GM21360 (cell line): Measurements from ENCODE around the gene TPPP2.
A peak's percentile ranks its signal among the peaks of the same experiment; 100 is the strongest.

Experiments used
- ATAC-seq: cut with Tn5 transposase; IDR thresholded peaks from one replicate; pipeline ENCODE4 v1.9.1; 2021; ENCODE audit warnings: mild to moderate bottlenecking, moderate library complexity; ENCODE audit not compliant: unreplicated experiment

TPPP2 gene

DNA sequence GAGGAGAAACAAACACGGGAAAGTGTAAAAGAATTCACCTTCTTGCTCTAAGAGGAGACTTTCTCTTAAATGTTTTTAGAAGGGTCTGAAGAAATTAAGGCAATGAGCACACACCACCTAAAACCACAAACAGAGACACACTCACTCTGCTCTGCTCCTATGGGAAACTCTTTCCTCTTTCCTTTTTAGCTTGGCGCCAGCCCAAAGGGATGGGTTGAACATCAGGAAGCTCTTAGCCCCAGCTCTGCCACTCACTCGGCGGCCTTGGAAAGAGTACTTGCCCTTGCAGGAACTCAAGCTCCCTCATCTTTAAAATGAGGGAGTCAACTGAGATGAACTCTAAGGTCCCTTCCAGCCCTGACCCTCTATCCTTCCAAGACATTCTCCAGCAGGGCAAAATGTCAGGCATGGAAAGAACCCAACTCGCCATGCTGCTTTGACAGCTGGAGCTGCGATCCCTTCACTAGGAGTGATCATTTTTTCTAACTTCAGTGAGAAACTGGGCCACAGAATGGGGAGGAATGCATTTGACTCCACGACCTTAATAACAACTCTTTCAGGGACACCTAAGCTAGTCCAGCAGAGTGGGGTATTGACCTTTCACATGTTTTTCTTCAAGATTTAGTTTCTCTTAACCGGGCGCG, 26.6 kb downstream of the TPPP2 start:
- no peak for ATAC-seq

DNA sequence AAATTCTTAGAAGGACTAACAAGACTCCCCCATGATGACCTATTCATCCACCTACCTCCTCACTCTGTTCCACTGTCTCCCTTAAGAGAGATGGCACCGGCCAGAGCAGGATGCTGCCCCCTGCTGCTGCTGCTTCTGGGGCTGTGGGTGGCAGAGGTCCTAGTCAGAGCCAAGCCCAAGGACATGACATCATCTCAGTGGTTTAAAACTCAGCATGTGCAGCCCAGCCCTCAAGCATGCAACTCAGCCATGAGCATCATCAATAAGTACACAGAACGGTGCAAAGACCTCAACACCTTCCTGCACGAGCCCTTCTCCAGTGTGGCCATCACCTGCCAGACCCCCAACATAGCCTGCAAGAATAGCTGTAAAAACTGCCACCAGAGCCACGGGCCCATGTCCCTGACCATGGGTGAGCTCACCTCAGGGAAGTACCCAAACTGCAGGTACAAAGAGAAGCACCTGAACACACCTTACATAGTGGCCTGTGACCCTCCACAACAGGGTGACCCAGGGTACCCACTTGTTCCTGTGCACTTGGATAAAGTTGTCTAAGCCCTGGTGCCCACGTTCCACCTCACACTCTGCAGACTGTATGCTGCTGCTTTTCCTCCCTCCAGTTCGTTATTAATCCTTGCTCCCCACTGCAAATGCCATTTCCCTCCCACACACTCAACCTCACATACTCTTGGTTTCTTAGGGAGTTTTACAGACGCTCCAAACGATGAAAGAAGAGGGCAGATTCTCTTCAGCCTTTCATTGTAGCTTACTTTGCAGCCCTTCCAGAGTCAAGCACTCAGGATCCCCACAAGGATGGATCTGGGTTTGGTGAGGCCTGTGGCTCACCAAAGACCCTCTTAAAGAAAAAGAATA, 28.0 kb downstream of the TPPP2 start, which contains the start of gene RNASE8:
TSS of gene RNASE8 (plus strand) at position 20 of the 873 bp plus-strand sequence. CDS start at position 91, 71 bp downstream.
- ATAC-seq = no peak

GRCh38 chr14:21058903-21059302, 28.9 kb downstream of the TPPP2 start:
- ATAC-seq = no peak

- ATAC-seq = no peak
Observed at GRCh38 chr14:21059842-21060613, 30.0 kb downstream of the TPPP2 start.

GRCh38 chr14:21060614-21061346, 30.8 kb downstream of the TPPP2 start:
- no peak for ATAC-seq

DNA sequence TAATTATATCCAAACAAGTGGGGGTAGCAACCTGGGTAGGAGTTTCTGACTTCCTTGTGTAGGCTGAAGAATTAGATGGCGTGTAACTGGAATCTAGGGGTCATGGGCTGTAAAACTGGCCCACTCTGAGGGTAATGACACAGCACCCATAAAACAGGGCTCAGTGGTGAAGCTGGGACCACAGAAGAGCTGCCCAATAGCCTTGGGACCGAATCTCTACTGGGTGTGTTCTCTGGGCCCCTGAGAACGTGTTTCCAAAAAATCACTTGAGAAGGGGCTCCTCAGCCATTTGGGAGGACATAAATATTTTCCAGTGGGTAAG, 31.3 kb downstream of the TPPP2 start:
- no peak for ATAC-seq

DNA sequence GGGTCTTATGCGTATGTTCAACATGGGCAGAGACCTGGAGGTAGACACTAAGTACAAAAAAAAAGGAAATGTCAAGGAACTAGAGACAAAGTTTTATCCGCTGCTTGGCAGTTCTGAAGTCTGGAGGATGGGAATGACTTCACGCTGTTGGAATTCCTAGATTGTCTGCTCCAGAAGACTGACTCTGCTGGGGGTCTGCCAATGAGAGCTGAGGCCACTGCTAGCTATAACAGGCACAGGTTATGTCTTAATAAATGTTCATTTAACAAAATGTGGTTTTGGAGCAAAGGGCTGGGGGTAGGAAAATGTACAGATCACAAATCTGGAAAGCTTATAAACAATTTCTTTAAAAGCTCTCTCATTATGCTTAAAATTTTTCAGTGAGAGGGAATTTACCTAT, 33.5 kb downstream of the TPPP2 start:
- no peak for ATAC-seq

- ATAC-seq = no peak
Observed at GRCh38 chr14:21066882-21067502, 37.0 kb downstream of the TPPP2 start.

GRCh38 chr14:21068521-21069387, 38.7 kb downstream of the TPPP2 start:
- ATAC-seq = no peak

GRCh38 chr14:21069388-21070082, 39.5 kb downstream of the TPPP2 start:
- no peak for ATAC-seq

GRCh38 chr14:21070083-21070609, 40.1 kb downstream of the TPPP2 start, which contains the start of gene ARHGEF40:
Gene ARHGEF40, plus strand, starts transcription at chr14:21070304. Its CDS starts 93 bp downstream, at chr14:21070397.
- ATAC-seq = no peak

GRCh38 chr14:21070610-21071224, 40.7 kb downstream of the TPPP2 start:
- ATAC-seq = no peak

GRCh38 chr14:21071225-21072030, 41.4 kb downstream of the TPPP2 start:
- peak; percentile 76 for ATAC-seq

DNA sequence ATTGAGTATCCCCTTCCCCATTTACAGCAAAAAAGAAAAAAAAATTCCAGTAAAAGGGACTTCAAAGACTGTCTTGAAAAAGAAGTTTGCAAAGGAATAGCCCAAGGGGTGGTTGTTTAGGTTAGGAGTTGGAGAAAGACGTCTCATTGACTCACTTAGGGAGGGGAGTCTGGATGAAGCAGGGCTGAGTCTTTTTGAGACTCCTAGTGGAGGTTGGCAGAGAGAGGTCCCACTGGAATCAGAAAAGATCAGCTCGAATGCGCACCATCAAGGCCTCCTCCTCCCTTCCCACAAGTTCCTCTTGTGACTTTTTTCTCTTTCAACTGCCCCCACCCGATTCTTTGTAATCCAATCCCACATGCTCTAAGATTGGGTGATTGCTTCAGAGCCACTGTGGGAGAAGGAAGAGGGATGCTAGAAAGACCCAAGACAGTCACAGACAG, 42.0 kb downstream of the TPPP2 start:
- no peak for ATAC-seq

DNA sequence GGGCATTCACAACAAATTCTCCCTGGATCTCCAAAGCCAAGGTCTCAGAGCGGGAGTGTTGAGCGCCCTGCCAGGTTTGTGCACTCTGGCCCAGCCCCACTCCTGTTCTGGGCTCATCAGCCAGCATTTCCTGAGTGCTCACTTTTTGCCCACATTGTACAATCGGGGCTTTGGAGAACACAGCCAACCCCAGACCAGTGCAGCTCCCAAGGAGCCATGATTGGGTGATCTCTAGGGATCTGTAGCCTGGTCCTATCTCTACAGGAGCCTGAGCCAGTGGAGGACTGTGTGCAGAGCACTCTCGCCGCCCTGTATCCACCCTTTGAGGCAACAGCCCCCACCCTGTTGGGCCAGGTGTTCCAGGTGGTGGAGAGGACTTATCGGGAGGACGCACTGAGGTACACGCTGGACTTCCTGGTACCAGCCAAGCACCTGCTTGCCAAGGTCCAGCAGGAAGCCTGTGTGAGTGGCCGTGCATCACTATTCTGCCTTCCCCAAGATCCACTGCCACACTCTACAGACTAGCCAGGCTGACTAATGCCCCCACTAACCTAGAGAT, 42.8 kb downstream of the TPPP2 start:
- no peak for ATAC-seq

- ATAC-seq = no peak
Observed at GRCh38 chr14:21073921-21074320, 43.9 kb downstream of the TPPP2 start.
